HTERT RPE-1 (cell line): ENCODE measurements around the gene PBX3.
"Not testable (repeated sequence)": the region's sequence is repeated elsewhere in the genome, so short reads cannot be mapped to it uniquely, and the experiment has no call there.

Experiments used
- in situ Hi-C: fragments of 300-500 bp; cut with MboI; formaldehyde crosslinking; loops from 4 replicates; pipeline ENCODE4 v1.14.3; 2020; ENCODE audit warnings: low sequenced_read_pairs

Gene PBX3

DNA sequence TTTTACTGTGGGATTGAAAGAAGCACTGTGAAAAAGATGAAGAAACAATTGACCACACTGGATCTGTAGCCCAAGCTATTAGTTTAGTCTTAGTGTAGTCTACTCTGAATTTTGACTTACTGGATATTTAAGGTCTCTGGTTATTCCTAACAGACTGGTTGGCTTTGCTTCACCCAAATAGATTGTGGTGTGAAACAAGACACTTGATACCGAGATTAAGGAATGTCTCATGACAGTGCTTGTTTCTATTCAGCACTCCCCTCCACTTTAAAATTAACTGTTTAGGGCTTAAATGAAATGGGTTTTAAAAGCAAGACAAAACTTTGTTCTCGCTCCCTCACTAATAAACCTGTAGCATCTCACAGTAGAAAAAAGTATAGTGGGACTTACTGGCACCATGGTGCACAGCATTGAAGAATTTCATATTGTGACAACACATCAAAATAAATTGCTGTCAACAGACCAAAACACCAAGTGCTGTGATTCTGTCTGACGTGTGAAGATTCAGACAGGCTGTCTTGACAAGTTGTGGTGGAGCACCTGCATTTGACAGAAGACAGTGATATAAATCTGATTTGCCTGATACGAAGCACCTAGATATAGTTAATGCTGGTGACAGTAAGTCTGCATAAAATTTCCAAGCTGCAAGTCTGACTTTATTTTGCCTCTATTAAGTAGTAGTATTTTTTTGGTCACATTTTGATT is 73.1 kb downstream of the PBX3 start:
- in situ Hi-C loops, result no loop called here

DNA sequence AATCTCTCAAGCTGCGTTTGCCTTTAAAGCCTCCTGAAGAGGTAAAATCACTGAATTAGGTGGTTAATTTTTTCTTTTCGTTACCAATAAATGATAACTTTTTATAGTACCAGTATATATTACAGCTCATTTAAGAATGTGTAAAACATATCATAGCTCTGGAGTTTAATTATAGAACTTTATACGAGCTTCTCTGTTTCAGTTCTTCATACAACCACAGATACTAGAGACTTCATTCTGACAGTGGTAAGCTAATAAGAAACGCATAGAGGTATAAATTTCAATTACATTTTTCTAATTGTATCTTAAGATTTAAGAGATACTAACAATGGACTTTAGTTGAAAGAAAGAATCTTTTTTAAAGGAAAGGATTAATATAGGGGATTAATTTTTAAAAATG is 73.9 kb downstream of the PBX3 start:
- in situ Hi-C loops, result no loop called here

DNA sequence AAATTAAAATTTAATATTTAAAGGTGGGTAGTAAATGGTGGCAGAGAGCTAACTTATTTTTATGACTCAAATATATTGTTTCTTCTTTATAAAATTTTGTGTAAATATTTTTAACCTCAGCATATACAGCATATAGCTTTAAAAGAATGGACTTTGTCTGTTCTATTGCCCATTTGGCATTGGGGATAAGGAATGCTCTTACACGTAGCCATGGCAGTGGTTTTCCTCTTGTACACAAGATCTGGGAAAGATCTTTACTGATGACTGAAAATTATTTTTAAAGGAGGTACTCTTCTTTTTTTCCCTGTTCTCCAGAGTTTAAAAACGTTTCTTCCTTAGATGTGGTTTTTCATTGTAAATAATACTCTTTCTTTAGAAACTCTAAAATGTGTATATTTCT is 75.0 kb downstream of the PBX3 start:
- in situ Hi-C loops, result no loop called here

DNA sequence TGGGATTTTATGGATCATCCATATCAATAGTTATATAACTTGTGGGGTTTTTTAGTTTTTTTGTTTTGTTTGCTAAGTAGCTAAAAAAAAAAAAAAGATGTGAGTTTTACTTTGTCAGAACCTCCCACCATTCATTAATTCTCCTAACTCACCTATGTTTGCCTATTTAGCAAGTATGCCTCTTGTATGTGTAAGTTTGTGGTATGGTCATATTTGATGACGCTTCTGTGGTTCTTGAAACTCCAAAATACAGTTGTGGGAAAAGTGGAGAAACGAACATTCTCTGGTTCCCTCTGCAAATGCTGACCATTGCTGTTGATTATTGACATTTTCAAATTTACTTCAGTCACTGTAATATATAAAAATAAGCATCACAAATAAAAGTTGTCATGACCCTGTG is 75.7 kb downstream of the PBX3 start:
- in situ Hi-C loops, result no loop called here

DNA sequence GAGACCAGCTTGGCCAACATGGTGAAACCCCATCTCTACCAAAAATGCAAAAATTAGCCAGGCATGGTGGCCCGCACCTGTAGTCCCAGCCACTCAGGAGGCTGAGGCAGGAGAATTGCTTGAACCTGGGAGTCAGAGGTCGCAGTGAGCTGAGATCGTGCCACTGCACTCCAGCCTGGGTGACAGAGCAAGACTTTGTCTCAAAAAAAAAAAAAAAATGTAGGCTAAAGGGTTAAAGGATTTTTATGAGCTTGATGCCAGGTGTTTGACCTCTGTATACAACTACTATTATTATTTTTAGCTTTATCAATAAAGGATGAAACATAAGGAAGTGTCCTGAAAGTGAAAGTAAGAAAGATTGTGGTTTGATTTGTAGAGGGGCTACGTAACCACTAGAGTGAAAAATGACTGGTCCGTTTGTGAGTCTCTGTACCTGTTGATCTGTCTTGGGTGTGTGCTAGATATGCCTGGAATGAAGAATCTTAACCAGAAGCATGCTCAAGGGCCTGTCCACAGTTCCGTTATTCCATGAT is 76.8 kb downstream of the PBX3 start:
- in situ Hi-C loops, result not testable (repeated sequence)

DNA sequence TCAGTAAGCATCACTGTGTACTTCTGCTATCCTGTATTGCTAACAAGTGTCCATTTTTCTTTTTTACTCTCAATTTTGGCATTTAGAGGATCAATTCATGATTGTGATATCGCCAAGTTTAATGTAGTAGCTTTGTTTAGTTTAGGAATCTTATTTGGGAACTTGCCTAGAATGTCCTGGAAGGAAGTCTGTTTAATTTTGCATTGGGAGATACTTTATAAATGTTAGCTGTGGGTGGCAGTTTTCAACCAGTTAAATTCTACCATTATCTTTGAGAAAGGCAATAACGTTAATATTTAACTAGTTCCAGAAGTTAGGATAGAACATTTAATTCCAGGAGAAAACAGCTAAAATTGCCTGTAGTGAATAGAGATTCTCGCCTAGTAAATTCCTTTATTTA is 78.6 kb downstream of the PBX3 start:
- in situ Hi-C loops, result no loop called here

DNA sequence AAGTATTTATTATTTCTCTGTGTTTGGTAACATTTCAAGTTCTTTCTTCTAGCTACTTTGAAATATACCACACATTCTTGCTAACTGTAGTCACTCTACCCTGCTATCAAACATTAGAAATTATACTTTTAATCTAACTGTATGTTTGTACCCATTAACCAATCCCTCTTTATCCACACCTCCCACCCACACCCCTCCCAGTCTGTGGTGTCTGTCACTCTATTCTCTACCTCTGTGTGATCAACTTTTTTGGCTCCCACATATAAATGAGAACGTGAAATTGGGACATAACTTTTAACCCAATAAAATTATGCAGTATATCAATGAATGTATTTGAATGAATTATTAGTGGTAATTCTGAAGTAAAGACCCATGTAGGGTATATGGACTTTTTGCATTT is 79.7 kb downstream of the PBX3 start:
- in situ Hi-C loops, result no loop called here

DNA sequence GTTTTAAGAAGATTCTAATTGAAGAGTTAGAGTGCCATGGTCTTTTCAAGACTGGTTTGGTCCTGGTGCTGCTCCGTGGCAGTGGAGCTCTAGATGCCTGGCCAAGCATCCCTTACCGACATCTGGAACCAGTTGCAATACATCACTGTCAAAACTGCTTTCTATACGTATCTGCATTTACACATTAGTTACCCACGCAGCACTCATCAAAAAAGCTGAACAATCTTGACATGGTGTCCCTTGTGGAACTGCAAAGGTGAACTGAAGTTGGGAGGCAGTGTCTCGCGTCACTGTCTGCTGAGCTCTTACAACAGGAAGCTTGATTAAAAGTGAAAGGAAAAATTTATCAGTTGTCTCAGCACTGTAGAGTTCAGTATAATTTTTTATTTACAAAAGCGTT is 82.6 kb downstream of the PBX3 start:
- in situ Hi-C loops, result no loop called here

DNA sequence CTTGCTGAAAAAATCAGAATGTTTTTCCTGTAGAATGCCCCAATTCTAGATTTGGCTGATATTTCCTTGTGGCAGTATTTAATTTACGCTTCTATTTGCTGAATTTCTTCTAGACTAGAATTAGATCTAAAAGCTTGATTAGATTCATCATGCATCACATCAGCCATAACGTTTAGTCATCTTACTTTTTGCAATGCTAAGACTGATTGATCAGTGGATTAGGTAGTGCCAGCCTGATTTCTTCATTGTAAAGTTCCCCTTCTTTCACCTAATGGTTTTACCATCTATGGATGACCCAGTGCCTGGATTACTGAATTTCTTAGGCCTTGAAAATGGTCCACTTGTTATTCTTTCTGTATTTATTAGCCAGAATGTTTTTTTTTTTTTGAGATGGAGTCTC is 83.9 kb downstream of the PBX3 start:
- in situ Hi-C loops, result no loop called here

DNA sequence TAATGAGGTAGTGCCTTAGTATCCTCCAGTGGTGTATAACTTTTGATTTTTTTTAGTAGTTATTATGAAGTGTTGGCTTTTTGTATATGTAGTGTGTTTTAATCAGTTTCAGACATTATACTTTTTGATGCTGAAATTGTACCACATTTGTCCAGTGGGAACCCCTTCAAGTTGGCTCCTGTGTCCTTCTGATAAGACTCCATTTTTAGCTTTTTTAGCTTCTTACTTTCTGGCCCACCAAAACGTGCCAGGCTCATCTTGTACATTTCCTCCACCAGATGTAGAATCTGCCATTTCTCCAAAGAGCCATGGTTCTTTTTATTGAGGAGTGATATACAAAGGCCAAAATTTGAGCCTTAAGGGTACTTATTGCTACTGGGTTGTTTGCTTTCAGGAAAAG is 84.4 kb downstream of the PBX3 start:
- in situ Hi-C loops, result no loop called here

DNA sequence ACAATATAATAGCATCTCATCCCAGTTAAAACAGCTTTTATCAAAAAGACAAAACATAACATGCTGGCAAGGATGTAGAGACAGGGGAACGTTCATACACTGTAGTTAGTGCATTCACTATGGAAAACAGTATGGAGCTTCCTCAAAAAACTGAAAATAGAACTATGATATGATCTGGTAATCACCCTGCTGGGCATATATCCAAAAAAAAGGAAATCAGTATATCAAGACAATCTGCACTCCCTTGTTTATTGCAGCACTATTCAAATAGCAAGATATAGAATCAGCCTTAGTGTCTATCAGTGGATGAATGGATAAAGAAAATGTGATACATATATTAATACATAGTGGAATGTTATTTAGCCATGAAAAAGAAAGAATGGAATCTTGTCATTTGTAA is 88.5 kb downstream of the PBX3 start:
- in situ Hi-C loops, result no loop called here

DNA sequence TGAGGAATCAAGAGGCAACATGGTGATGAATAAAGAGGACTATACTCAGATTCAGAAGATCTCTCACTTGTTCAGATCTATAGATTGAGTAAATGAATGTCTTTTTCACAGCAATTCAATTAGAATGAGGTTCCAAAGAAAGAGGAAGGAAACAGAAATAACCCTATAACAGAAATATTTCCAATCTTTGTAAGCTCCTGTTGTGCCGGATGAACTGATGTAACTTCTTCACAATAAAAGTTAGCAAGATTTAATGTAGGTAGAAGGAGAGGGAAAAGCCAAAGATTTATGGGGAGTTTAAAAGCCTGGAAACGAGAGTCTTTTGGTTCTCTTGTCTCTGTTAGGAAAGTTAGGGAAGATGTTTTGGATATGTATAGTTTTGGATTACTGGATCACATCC is 92.1 kb downstream of the PBX3 start:
- in situ Hi-C loops, result no loop called here

DNA sequence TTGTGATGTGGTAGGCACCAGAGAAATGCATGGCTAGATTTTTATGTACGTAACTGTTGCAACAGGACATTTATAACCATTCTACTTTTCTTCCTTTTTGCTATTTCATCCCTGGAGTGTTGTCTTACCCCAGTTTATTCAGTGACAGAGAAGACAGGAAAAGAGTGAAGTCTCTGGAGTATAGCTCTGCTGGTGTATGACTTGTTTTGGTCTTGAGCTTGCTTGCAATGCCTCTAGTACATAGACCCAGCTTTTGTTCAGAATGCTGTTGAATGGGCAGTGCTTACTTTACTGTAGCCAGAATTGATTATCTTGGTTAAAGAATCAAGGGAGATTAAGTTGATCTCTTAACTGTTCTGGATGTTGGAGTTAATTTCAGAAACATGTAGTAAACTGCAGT is 94.3 kb downstream of the PBX3 start:
- in situ Hi-C loops, result no loop called here

DNA sequence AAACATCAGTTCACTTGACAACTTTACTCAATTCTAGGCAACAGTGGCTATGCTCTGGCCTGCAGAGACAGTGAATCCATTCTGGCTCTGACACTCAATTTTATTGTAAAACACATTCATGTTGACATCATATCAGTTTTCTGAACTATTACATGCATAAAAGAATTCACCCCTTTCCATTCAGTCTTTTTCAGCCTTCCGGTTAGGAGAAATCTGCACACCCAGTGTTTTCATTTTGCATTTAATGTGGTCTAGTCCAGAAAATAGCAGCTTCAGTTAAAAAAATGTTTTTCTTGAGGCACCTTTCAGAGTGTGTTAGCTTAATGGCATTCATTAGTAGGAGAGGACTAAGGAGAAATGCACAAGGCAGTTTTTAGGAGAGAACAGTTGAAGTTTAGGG is 95.1 kb downstream of the PBX3 start:
- in situ Hi-C loops, result no loop called here

DNA sequence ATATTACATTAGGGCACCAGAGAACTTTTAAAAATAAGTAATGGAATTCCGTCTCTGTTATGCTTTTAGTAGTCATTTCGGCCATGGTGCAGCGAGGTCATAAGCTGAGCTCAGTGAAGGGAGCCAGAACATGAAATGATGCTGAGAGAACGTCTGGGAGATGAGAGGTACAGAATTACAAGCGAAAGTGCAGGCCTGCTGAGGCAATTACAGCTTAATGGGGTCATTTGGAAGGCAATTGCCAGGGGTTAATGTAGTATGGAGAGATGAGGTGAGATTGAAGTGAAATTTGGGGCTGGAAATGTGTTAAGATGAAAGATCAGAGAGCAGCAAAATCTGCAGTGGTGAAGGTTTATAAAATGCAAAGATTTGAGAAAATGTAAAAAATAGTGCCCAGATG is 96.5 kb downstream of the PBX3 start:
- in situ Hi-C loops, result no loop called here

DNA sequence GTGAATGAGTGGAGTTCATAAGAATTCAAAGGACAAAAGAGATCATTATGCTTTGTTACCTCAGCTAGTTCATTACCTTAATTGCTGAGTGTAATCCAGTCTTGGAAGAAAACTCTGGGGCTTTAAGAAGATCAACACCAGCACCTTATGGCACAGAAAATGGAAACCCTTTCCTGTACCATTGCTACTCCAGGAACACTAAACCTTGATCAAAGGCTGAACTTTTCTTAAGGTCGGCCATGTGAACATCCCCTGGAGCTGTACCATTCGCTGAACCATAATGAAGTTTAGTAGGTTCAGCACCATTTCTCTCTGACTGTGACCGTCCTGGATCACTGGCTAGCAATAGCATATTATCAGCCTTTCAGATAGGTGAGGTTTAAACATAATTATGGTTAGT is 97.4 kb downstream of the PBX3 start:
- in situ Hi-C loops, result no loop called here

DNA sequence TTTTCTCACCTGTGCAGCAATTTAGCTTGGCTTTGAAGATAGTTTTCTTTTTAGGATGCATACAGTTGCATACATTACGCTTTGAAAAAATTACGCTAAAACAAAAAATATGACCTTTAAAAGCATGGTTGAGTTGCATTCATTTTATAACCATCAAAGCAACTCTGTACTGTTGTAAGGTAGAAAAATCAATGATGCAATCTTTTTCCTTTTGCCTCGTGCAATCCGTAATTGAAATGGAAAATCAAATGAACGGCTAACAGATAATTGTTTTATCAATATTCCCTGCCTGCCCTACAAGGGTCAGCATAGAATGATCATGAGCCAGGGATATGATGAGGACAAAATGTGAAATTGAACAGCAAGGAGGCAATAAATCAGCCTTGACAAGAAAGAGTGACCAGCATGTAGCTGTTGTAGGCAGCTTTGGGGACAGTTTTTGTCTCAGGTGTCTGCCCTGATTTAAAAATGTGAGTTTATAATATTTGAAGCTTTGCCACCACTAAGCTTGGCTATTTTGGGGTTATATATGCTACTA is 98.2 kb downstream of the PBX3 start:
- in situ Hi-C loops, result no loop called here

DNA sequence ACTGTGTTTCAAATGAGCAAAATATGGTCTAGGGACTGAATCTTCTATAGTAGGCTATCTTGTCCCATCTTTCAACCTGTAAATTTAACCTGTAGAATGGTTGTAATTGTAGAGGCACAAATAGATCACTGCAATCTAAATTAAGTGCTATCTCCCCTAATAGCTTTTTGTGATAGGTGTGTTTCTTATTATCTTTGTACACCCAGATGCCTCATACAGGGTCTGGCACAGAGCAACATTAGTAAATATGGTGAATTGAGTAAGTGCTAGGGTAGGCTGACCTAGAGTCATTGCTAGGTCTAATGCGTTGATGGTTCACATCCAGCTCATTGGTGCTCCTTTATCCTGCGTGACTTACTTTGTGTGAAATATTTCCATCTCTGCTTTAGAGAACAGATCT is 100.6 kb downstream of the PBX3 start:
- in situ Hi-C loops, result no loop called here

DNA sequence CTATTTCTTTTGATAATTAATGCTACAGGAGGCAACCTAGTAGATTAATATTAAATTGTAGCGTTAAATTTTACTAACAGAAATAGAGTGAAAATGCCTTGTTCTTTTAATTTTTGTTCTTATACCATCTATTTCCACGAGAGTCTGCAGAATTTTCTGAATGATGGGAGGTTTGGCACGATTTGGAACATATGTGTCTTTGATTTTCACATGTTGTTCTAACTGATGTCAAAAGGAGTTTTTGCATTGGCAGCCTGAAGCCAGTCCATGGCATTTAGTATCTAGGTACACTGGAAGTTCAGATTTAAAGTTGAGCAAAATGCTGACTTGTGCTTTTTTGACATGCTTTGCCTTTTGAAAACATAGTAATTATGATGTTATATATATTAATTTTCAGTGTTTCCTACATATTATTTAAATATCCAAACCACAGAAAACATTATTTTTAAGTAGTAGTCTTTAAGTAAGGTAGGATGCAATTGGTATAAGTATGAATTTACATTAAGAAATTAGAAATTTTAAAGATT is 103.0 kb downstream of the PBX3 start:
- in situ Hi-C loops, result no loop called here

DNA sequence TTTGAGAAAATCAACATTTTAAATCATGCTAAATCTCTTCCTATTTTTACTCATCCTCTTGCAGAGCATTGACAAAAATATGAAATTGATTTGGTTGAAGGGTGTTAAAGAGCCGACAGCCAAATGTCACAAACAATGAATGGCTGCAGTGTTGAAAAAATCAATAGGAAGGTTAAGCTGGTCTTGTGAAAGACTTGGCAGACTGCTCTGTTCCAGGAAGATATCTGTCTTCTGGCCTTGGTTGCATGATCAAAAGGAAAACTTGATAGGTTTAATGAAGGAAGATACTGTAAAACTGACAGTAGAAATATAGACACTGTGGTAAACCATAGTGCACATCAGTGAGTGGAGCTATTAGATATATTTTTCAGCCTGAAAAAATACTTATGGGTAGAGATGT is 103.6 kb downstream of the PBX3 start:
- in situ Hi-C loops, result no loop called here

DNA sequence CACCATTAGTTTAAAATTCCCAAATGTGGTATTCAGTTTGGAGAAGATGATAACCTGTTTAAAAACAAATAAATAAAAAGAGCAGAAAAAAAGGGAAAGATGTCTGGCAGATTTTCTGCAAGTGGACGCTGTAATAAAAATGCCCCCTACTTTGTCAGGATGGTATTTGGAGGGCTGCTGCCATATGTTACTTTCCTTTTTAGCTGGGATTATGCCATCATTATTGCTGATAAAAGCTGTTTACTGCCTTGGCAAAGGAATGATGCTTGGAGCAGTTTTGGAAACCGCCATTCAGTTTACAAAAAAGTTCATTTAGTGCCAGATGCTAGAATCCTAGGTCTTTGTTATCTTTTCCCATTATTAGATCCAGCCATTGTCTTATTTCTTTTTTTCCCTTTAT is 104.8 kb downstream of the PBX3 start:
- in situ Hi-C loops, result no loop called here

DNA sequence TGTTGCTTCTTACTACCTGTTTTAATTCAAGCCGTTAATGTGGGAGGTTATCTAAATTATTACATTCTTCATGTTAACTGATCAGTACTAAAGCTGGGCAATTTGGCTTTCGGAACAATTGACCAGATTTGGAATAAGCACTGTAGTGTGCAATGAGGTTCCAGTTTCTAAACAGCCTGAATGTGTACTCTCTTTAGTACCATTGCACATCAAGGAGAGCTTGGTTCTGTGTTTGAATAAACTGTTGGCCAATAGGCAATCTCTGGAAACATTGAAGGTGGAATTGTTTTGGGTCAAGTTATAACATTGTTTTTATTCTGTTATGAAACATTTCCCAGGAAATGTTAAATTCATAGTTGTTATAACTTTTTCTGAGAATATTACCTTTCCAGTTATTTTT is 105.2 kb downstream of the PBX3 start:
- in situ Hi-C loops, result no loop called here
